T follicular helper cell (primary cell): ENCODE data around the gene DBF4B.
"Not testable (repeated sequence)": the region's sequence is repeated elsewhere in the genome, so short reads cannot be mapped to it uniquely, and the experiment has no call there.

ENCODE experiments used
- DNase-seq: peaks from one replicate; pipeline ENCODE4 v3.0.0-alpha.2; 2020; ENCODE audit warnings: low read depth

The DBF4B gene

DNA sequence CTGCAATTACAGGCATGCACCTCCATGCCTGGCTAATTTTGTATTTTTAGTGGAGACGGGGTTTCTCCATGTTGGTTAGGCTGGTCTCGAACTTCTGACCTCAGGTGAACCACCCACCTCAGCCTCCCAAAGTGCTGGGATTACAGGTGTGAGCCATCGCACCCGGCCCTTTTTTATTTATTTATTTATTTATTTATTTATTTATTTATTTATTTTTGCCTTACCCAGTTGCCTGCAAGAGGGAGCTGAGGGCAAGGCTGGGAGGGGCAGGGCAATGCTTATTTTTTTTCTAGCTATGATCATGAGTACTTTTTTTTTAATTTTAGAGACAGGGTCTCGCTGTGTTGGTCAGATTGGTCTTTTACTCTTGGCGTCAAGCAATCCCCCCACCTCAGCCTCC, 17.7 kb downstream of the DBF4B start:
- not testable (repeated sequence) for DNase-seq

DNA sequence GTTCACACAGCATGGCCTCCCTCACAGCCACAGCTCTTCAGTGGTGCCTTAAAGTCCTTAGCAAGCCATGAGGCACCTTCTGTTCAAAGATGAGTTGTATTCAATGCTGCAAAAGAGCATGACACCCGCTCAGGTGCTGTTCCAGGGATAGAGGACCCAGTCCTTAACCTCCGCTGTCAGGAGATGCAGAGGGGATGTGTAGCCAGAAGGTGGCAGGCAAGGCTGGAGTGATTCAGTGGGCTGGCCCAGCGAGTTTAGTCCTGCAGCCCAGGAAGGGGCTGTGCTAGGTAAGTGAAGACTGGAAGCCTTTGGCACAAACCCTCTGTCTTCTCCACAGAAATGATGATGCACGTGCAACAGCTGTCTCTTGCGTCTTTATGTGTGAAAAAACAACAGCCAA, 25.3 kb downstream of the DBF4B start:
- DNase-seq = no peak

DNA sequence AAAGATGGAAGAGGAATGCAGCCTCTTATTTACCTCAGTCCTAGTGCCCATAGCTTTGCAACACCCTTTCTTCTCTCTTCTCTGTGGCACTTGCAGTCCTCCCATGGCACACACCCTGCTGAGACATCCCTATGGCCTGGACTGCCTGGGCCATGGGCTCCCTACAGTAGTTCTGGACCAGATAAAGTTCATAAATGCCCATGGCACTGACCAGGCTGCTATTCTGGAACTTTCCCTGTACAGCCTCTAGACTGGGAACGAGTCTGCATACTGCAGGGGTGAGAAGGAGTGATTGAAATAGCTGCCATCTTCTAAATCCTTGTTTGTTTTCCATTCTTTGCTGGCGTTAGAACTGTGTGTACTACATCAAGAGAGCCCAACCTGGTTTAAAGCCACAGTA, 25.8 kb downstream of the DBF4B start:
- no peak for DNase-seq

DNA sequence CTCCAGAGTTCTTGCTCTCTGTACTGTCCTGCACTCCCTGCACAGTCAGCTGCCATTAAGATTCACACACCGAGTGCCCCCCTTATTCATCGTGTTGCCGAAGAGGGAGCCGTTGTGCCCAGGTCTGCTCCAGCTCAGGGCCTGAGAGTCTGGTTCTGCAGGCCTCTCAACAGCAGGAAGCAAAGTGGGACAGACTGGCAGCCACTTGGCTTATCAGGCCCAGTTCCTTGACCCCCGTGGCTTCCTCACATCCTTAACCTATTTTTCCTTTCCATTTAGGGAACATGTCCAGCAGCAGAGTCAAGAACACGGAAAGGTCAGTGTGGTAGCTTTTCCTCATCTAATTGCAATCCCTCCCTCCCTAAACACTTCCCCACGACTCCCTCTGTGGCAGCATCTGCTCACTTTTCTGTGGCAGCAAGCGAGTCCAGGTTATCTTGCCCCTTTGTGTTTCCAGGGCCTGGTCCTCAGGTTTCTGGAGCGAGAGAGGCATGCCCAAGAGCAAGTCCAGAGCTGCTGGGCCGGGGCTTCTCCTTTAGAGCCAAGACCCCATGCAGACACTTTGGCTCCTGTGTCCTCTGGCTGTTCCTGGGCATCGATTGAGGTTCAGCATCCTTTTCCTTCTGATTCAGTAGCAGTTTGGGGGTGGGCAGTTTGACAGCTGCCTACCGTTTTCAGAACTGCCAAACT, 28.2 kb downstream of the DBF4B start:
- DNase-seq = no peak

DNA sequence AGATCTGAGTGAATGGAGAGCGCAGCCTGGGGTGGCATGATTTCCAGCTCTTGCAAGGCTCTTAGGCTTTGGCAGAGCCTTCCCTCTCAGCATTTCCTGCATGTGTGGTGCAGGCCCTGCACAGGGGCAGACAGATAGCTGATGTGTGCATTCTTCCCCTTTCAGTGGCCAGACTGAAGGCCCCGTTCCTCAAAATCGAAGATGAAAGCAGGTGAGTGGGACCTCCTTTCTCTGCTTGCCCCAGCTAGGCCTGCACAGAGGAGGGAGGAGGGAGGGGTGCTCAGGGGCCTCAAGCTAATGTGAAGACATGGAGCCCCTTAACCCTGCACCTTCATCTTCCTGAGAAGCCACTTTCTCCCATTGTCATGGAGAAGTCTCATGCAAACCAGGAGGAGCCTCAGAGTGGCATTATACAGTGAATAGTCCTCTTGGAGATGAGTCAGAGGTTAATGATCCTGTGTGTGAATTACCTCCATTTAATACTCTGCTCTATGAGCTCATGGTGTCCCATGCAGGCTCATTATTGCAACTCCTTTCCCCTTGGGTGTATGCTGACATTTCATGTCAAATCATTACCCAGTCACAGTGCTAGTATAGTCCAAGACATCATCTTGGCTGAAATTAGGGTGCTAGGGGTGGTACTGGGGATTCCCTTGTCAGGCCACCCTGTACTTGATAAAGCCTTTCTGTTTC, 29.9 kb downstream of the DBF4B start:
- DNase-seq = no peak

DNA sequence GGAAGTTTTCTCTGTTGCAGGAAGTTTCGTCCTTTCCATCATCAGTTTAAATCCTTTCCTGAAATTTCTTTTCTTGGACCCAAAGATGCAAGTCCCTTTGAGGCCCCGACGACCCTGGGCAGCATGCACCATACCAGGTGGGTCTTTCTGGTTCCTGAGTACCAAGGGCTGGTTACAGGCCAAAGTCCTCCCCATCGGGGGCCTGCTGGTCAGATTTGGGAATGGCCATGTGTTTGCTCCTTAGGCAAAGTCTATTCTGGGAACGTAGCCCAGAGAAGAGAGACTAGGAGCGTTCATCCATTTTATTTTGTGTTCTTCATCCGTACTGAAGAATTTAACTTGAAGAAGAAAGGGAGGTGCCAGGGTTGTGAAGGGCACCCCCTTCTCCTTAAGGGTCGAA, 32.9 kb downstream of the DBF4B start:
- DNase-seq = no peak

DNA sequence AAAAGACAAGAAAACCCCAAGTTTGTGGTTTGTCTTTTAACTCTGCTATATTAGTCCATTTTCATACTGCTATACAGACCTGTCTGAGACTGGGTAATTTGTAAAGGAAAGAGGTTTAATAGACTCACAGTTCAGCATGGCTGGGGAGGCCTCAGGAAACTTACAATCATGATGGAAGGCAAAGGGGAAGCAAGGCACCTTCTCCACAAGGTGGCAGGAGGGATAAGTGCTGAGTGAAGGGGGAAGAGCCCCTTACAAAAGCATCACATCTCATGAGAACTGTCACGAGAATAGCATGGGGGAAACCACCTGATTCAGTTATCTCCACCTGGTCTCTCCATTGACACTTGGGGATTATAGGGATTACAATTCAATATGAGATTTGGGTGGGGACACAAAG, 36.8 kb downstream of the DBF4B start:
- no peak for DNase-seq

DNA sequence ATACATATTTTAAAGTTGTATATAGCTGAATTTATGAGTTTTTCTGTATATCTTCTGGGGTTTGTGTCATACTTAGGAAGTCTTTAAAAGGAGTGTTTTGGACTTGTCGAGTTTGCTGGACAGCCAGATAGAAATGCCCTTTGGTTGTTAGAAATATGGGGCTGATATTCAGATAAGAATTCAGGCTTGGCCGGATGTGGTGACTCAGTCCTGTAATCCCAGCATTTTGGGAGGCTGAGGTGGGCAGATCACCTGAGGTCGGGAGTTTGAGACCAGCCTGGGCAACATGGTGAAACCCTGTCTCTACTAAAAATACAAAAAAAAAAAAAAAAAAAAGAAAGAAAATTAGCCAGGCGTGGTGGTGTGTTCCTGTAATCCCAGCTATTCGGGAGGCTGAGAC, 37.3 kb downstream of the DBF4B start:
- DNase-seq = not testable (repeated sequence)

DNA sequence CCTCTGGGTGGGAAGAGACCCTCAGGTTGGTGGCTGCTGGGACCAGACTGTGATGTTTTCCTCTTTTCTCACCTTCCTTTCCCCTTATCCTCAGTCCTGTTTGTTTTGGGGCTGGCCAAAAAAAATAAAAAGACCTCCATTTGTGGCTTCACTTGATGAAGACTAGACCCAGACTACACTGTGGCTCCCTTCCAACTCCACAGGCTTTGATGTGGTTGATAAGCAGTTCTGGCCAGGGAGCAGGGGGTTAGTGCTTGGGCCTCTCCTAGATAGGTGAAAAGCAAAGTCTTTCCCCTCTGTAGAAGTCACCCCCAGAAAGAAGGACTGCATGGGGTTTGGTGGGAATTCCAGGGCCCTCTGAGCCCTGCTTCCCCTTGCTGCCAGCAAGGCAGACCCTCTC, 39.1 kb downstream of the DBF4B start:
- no peak for DNase-seq

DNA sequence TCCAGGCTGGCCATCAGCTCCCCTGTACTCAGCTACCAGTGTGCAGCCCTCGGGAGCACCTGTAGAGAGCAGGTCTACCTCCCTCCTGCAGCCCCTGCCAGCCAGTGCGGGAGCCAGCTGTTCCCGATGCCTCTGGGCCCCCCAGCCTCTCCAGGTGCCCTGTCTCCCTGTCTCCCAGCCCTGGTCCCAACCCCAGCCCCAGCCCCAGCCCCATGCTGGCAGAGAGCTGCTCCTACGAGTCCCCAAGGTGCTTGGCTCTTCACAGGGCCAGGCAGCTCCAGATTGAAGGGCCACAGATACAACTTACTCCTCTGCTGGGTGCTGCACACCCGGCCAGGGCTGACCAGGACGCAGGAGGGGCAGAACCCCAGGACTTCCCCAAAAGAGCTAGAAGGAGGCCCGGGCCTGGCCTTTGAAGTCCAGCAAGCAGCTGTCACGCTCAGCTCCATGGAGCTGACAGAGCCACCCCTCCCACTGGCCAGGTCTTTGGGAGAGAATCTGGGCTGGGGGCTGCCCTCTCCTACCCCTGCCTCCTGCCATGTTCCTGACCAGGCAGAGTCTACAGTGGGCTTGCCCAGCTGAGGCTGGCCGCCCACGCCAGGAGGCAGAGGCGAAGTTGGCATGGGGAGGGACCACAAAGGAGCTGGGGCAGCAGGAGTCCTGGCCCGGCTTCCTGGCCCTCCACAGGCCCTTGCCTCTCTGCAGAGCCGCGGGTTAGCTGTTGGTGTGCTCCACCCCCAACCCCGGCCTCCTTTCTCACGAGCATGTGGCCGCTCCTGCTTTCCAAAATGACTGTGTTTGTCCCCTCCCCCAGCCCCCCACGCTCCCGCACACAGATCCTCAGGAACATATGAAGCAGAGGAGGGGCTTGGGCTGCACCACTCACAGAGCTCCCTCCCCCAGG, 40.9 kb downstream of the DBF4B start:
- no peak for DNase-seq

DNA sequence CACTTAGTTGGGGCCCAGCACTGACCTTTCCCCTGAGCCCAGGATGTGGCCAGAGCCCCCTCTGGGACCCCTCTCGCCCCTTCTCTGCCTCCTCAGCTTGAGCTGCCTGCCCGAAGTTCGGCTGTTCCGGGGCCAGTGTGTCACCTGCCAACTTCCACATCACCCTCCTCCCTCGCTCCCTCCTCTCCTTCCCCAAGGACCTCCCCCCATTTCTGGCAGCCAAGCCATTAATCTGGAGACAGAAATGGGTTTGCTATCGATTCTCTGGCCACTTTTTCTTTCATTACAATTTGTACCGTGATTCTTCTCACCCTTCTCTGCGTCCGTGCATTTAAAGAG, 41.5 kb downstream of the DBF4B start:
- DNase-seq = no peak

DNA sequence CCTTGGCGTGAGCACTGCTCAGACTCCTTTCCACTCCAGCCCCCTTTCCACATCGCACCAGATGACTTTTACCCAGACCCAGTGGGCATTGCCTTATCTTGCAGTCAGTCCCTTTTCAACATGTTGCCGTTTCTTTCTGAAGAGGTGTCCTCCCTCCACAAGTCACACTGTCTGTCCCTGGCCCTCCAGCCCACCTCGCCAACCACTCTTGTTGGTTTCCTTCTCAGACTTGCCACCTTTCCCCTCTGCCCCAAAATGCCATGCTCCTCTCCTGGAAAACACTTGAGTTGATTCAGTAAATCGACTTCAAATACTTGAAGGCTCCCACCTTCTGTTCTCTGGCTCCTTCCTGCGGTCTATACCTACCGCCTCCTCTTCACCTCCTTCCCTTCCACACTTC, 42.9 kb downstream of the DBF4B start:
- no peak for DNase-seq

DNA sequence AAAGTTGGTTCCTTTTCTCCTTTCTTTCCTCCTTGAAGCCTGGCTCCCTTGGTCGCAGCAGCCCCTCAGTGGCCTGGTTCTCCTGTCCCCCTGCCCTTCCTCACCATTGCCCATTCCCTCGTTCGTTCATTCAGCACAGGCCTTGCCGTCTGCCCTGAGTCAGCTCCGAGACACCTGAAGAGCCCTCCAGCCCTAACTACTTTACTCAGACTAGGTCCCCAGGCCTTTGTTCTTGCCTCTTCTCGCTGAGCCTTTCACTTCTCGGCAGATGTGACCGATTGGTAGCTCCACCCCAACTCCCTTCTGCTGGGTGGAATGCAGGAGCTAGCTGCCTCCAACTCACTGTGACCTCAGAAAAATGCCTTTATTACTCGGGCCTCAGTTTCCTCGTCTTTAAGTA, 43.3 kb downstream of the DBF4B start:
- no peak for DNase-seq

DNA sequence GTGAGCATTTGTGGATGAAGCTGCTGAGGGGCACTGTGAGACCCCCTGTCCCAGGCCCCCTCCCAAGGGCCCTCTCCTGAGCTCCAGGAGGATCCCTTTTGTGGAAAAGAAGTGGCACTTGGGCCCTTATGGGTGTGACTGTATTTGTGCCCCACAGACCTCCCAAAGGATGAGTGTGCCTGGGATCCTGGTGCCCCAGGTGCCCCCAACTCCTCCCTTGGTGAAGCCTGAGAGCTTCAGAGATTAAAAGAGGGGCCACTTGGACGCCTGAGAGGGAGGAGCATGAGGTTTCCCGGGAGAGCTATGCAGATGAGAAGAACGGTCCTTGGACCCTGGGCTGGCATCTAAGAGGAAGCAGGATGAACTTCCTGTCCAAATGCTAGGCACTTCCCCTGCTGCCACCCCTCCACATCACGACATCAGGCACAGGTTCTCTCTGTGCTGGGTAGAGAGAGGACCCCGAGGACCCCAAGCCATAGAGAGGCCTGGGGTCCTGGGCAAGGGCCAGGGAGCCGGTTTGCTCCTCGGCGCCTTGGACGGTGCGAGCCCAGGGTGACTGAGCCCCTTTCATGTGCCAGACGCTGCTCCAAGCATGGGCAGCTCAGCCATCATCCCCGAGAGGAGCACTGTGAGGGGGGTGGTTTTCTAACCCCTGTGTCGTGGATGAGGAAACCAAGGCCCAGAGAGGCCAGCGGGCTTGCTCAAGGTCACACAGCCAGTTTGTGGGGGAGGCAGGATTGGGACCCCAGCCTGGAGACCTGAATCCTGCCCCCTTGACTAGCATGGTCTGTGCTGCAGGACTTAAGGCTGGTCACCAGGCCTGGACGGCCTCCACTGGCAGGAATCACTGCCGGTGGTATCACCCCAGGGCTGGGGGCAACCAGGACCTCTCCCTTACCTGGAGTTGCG, 44.7 kb downstream of the DBF4B start:
- no peak for DNase-seq

DNA sequence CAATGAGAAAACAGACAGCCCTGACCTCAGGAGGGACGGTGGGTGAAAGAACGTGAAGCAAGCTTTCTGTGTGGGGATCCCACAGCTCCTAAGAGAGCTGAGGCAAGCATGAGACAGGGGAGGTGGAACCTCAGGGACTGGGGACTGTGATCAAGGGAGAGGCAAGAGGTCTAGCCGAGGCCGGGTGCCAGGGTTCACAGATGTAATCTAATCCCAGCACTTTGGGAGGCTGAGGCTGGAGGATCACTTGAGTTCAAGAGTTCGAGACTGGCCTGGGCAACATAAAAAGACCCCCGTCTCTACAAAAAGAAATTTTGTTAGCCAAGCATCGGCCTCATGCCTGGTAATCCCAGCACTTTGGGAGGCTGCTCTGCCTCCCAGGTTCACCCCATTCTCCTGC, 45.8 kb downstream of the DBF4B start:
- DNase-seq = no peak

DNA sequence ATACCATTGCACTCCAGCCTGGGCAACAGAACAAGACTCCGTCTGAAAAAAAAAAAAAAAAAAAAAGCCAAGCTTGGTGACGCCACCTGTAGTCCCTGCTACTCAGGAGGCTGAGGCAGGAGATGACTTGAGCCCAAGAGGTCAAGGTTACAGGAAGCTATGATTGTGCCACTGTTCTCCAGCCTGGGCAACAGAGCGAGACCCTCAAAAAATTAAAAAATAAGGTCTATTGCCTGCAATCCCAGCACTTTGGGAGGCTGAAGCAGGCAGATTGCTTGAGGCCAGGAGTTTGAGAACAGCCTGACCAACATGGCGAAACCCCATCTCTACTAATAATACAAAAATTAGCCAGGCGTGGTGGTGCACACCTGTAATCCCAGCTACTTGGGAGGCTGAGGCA, 46.7 kb downstream of the DBF4B start:
- not testable (repeated sequence) for DNase-seq

DNA sequence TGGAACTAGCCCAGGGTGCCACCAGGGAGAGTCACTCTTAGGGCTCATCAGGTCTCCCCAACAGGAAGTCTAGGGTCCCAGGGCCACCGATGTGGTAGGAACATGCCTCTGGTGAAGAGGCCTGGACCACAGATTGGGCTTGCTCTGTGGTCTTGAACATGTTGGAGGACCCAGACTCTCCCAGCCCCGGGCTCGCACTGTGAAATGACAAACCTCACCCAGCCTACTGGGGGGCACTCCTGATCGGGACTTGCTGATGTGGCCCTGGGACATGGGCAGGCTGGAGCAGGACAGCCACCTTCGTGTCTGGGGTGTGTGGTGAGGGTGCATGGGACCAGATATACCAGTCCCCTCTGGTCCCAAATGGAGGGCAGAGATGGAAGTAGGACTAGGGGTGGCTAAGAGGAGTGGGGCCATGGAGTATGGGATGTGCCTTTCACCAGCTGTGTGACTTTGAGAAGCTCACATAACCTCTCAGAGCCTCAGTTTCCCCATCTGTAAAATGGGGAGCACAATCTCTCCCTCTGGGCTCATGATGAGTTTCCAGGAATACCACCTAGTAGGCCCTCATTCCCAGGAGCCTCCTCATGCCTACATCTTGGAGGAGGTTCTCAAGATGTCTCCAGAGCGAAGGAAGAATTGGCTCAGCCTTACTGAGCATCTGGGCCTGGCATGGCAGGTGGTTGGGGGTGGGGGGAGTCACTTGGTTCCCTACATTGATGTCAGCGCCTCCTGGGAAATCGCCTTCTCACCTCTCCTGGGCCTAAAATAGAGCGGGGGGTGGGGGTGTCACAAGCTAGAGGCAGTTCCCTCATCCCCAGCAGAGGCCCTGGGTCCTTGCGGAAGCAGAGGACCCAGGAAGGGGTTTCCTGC, 48.8 kb downstream of the DBF4B start:
- DNase-seq = no peak

DNA sequence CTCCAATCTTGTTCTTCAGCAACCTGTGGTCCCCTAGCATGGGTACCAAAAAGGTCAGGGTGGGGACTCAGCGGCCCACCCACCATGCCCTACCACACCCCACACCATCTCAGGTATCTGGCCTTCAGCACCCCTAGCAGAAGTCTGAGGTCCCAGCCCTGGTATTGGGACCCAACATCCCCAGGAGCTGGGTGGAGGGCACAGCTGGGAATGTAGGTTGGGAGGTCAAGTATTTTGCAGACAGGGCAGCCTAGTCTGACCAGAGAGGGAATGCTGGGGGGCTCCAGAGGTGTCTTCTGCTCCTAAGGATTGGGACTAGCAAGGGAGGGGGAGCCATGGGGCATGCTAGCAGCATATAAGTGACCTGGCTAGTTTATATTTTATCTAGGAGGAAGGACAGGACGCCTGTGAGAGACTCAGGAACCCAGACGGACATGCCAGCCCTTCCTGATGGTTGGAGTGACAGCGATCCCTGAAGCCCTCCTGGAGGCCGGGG, 49.5 kb downstream of the DBF4B start:
- DNase-seq = no peak

DNA sequence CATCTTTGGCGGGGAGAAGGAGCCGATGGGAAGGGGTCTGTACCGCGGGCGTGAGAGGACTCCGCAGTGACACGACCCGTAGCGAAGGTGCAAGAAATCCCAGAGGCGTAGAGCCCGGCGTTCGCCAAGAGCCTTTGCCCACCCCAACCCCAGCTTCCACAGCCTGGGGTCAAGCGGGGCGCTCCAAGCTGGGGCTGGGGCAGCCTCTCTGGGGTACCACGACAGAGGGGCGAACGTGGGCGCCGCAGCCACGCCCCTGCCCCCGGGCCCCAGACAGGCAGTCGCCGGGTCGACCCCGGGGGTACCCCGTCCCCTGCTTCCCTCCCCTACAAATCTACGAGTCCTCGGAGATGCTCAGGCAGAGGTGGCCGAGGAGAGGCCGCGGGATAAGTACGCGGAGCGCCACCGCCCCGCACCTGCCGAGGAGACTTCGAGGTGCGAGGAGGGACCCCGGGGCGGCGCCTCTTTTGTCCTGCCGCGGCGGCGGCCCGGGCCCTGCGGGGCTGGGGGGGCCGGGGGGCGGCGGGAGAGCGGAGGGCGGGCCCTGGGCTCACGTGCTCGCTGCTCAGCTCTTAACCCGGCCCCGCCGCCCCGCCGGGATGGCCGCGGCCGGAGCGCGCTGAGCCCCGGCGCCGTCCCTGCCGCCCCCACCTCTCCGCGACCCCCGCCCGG, 50.1 kb downstream of the DBF4B start, which contains the start of gene ADAM11:
Gene ADAM11 (plus strand): TSS at position 575 of the 672 bp plus-strand sequence. CDS start 212 bp downstream, outside the sequence.
- no peak for DNase-seq
